ENCODE results near the gene BCAR3.
A peak's percentile ranks its signal among the peaks of the same experiment; 100 is the strongest.

BCAR3 gene

GRCh38 chr1:93615582-93616150 lies 66.0 kb downstream of the BCAR3 start:
- no peak for DNase-seq (ENCODE audit: low spot score)

GRCh38 chr1:93614986-93615581 lies 66.6 kb downstream of the BCAR3 start:
- no peak for DNase-seq (ENCODE audit: low spot score)

GRCh38 chr1:93614541-93614940 lies 67.1 kb downstream of the BCAR3 start:
- DNase-seq (ENCODE audit: low spot score): no peak

GRCh38 chr1:93613898-93614297 lies 67.7 kb downstream of the BCAR3 start:
- DNase-seq (ENCODE audit: low spot score): peak; percentile 16

GRCh38 chr1:93612510-93612909 lies 69.1 kb downstream of the BCAR3 start:
- no peak for DNase-seq (ENCODE audit: low spot score)

- DNase-seq (ENCODE audit: low spot score): no peak
Observed at GRCh38 chr1:93611668-93612067, 70.0 kb downstream of the BCAR3 start.

- DNase-seq (ENCODE audit: low spot score): no peak
Observed at GRCh38 chr1:93609536-93609935, 72.1 kb downstream of the BCAR3 start.

- no peak for DNase-seq (ENCODE audit: low spot score)
Observed at GRCh38 chr1:93608187-93609109, 73.2 kb downstream of the BCAR3 start.

GRCh38 chr1:93607814-93608186 lies 73.8 kb downstream of the BCAR3 start:
- DNase-seq (ENCODE audit: low spot score): no peak

- no peak for DNase-seq (ENCODE audit: low spot score)
Observed at GRCh38 chr1:93605812-93606512, 75.7 kb downstream of the BCAR3 start.

GRCh38 chr1:93605026-93605568 lies 76.5 kb downstream of the BCAR3 start:
- no peak for DNase-seq (ENCODE audit: low spot score)

GRCh38 chr1:93604411-93604810 lies 77.2 kb downstream of the BCAR3 start:
- no peak for DNase-seq (ENCODE audit: low spot score)

- DNase-seq (ENCODE audit: low spot score): no peak
Observed at GRCh38 chr1:93603601-93604000, 78.0 kb downstream of the BCAR3 start.

GRCh38 chr1:93603106-93603505 lies 78.5 kb downstream of the BCAR3 start:
- DNase-seq (ENCODE audit: low spot score): no peak

GRCh38 chr1:93602101-93602500 lies 79.5 kb downstream of the BCAR3 start:
- DNase-seq (ENCODE audit: low spot score): no peak

GRCh38 chr1:93601686-93602085 lies 80.0 kb downstream of the BCAR3 start:
- no peak for DNase-seq (ENCODE audit: low spot score)

- DNase-seq (ENCODE audit: low spot score): no peak
Observed at GRCh38 chr1:93600663-93601062, 81.0 kb downstream of the BCAR3 start.

- DNase-seq (ENCODE audit: low spot score): no peak
Observed at GRCh38 chr1:93599479-93599878, 82.2 kb downstream of the BCAR3 start.

GRCh38 chr1:93598861-93599439 lies 82.7 kb downstream of the BCAR3 start:
- no peak for DNase-seq (ENCODE audit: low spot score)

GRCh38 chr1:93598396-93598795 lies 83.2 kb downstream of the BCAR3 start:
- DNase-seq (ENCODE audit: low spot score): no peak

GRCh38 chr1:93597709-93598108 lies 83.9 kb downstream of the BCAR3 start:
- DNase-seq (ENCODE audit: low spot score): no peak
